HepG2 (cell line): Measurements from ENCODE around the gene IGSF11. TPM values are rescaled to one million over a fixed set of nuclear protein-coding genes. Genes with fewer than 3 reads are reported as not detected.

Experiments
- ATAC-seq: fragments of 200-7000 bp; cut with Tn5 transposase; 3 replicates; pipeline ENCODE4 v1.9.1; 2020; ENCODE audit warnings: mild to moderate bottlenecking, moderate library complexity
- BruUV-seq: library from RNA; stranded (reverse); fragments of 400-500 nt; replicated peaks from 2 replicates; lab custom pipeline; 2021; lab: Mats Ljungman, UMichigan
- CTCF ChIA-PET: fragments of 300-600 bp; formaldehyde crosslinking; extraction: SDS; loops from one replicate; lab custom pipeline; 2021; ENCODE audit warnings: low total read pairs, inconsistent platforms, low intra/inter-chr PET ratio; lab: Yijun Ruan, JAX
- POLR2A ChIA-PET: fragments of 350-600 bp; sonication (Branson Sonifier 250); formaldehyde crosslinking; loops from one replicate; lab custom pipeline; 2020; ENCODE audit warnings: antibody characterized with exemption, inconsistent platforms; lab: Yijun Ruan, JAX
- DNase-seq: peaks from one replicate; pipeline ENCODE4 v3.0.0-alpha.2; 2015; ENCODE audit warnings: low spot score
- FAIRE-seq: peaks from 3 replicates; lab custom pipeline; 2011; peaks lifted over from hg19 to GRCh38; lab: Jason Lieb, UNC
- H2AFZ ChIP-seq: one replicate; pipeline ENCODE4 v1.6.1; 2011; ENCODE audit warnings: low read length, inconsistent platforms
- H3K27ac ChIP-seq: fragments of 300-600 bp; 3 replicates; pipeline ENCODE4 v1.8.0; 2011; ENCODE audit warnings: mixed run types, mild to moderate bottlenecking, mixed read lengths, low read length, inconsistent platforms; ENCODE audit not compliant: insufficient read depth; ENCODE audit errors: extremely low read length
- H3K27me3 ChIP-seq, 2 experiments: fragments of 200-600 bp in 1 of 2; 2 replicates in 1 of 2; 3 replicates in 1 of 2; pipeline versions ENCODE4 v1.6.0 to v1.8.0; 2011; ENCODE audit warnings: low read length in 2 of 2, mild to moderate bottlenecking in 2 of 2, moderate library complexity in 2 of 2, inconsistent platforms in 1 of 2; ENCODE audit not compliant: insufficient read depth in 2 of 2, control insufficient read depth in 1 of 2
- H3K36me3 ChIP-seq, 2 experiments: fragments of 200-600 bp in 1 of 2; replicated peaks in 1 of 2; 2 replicates in 1 of 2; 3 replicates in 1 of 2; pipeline versions ENCODE4 v1.5.1 to v1.8.0; 2011; ENCODE audit warnings: low read length in 2 of 2, inconsistent platforms in 1 of 2; ENCODE audit not compliant: insufficient read depth in 2 of 2, control insufficient read depth in 1 of 2
- H3K4me1 ChIP-seq: 2 replicates; pipeline ENCODE4 v1.5.1; 2012; ENCODE audit warnings: low read length, inconsistent platforms; ENCODE audit not compliant: insufficient read depth
- H3K4me2 ChIP-seq: 2 replicates; pipeline ENCODE4 v1.6.0; 2011; ENCODE audit warnings: low read depth, low read length, inconsistent platforms
- H3K4me3 ChIP-seq, 3 experiments: fragments of 200-600 bp in 1 of 3; sonication (generic), shearing (Covaris generic) in 1 of 3; replicated peaks in 1 of 3; 2 replicates each; pipeline ENCODE4 v1.5.1; 2011 to 2016; ENCODE audit warnings: low read length in 3 of 3, inconsistent platforms in 2 of 3, low read depth in 2 of 3, mild to moderate bottlenecking in 2 of 3, control low read depth in 1 of 3, mixed read lengths in 1 of 3; ENCODE audit not compliant: insufficient read depth in 1 of 3
- H3K79me2 ChIP-seq: one replicate; pipeline ENCODE4 v1.6.1; 2011; ENCODE audit warnings: low read length, inconsistent platforms; ENCODE audit not compliant: insufficient read depth
- H3K9ac ChIP-seq: 2 replicates; pipeline ENCODE4 v1.6.0; 2011; ENCODE audit warnings: mild to moderate bottlenecking, low read depth, low read length, inconsistent platforms; ENCODE audit not compliant: insufficient read depth
- H3K9me3 ChIP-seq: 2 replicates; pipeline ENCODE4 v1.5.1; 2012; ENCODE audit warnings: mild to moderate bottlenecking, low read length
- H4K20me1 ChIP-seq: 2 replicates; pipeline ENCODE4 v1.6.0; 2011; ENCODE audit warnings: inconsistent platforms, mild to moderate bottlenecking, low read length, moderate library complexity; ENCODE audit not compliant: insufficient read depth
- CSRNP1 ChIP-seq: sonication (generic); formaldehyde crosslinking; IDR thresholded peaks from 2 replicates; pipeline ENCODE4 v1.8.1; 2023; ENCODE audit warnings: mild to moderate bottlenecking, missing genetic modification reagents
- ERF ChIP-seq: IDR thresholded peaks from 2 replicates; pipeline ENCODE4 v1.6.1; 2018; ENCODE audit warnings: missing biosample characterization, missing genetic modification reagents
- GABPA ChIP-seq, 2 experiments: IDR thresholded peaks; 2 replicates each; pipeline ENCODE4 v1.6.1; 2011 to 2016; ENCODE audit warnings: low read depth in 2 of 2, low read length in 1 of 2, missing biosample characterization in 1 of 2, missing genetic modification characterization in 1 of 2
- JARID2 ChIP-seq: sonication (generic); formaldehyde crosslinking; IDR thresholded peaks from 2 replicates; pipeline ENCODE4 v1.8.1; 2023; ENCODE audit warnings: missing genetic modification reagents, inconsistent platforms; ENCODE audit not compliant: insufficient replicate concordance
- LRRFIP1 ChIP-seq: sonication (generic); formaldehyde crosslinking; conservative IDR thresholded peaks from 2 replicates; pipeline ENCODE4 v1.4.0; 2020; ENCODE audit warnings: missing genetic modification reagents
- MAFF ChIP-seq: IDR thresholded peaks from 2 replicates; pipeline ENCODE4 v1.6.1; 2011; ENCODE audit warnings: low read depth, low read length, improper control_type of control experiment
- PHF20 ChIP-seq: sonication (generic); formaldehyde crosslinking; IDR thresholded peaks from 2 replicates; pipeline ENCODE4 v1.5.0; 2020; ENCODE audit warnings: mild to moderate bottlenecking, missing genetic modification reagents
- RARG ChIP-seq: sonication (generic); formaldehyde crosslinking; IDR thresholded peaks from 2 replicates; pipeline ENCODE4 v1.4.0; 2020; ENCODE audit warnings: low read depth, mild to moderate bottlenecking, missing genetic modification reagents
- RBM39 ChIP-seq: fragments of 200-400 bp; formaldehyde crosslinking; IDR thresholded peaks from one replicate; pipeline ENCODE4 v1.6.1; 2018; ENCODE audit warnings: antibody characterized with exemption, mild to moderate bottlenecking, low read depth, low read length; ENCODE audit not compliant: poor library complexity, severe bottlenecking
- TBX3 ChIP-seq: fragments of 450-650 bp; IDR thresholded peaks from 2 replicates; pipeline ENCODE4 v1.6.1; 2017; ENCODE audit warnings: antibody characterized with exemption, mild to moderate bottlenecking, inconsistent platforms, borderline replicate concordance
- TOPORS ChIP-seq: sonication (generic); formaldehyde crosslinking; IDR thresholded peaks from 2 replicates; pipeline ENCODE4 v1.8.0; 2023; ENCODE audit warnings: mild to moderate bottlenecking, missing genetic modification reagents
- ZFAT ChIP-seq: sonication (generic); formaldehyde crosslinking; conservative IDR thresholded peaks from 2 replicates; pipeline ENCODE4 v1.8.1; 2023; ENCODE audit warnings: missing genetic modification reagents, inconsistent platforms
- ZNF44 ChIP-seq: sonication (generic); formaldehyde crosslinking; IDR thresholded peaks from 2 replicates; pipeline ENCODE4 v1.5.1; 2020; ENCODE audit warnings: mild to moderate bottlenecking, missing genetic modification reagents
- ZNF614 ChIP-seq: IDR thresholded peaks from 2 replicates; pipeline ENCODE4 v1.6.1; 2018; ENCODE audit warnings: missing biosample characterization, missing genetic modification reagents, inconsistent platforms, borderline replicate concordance
- ZNF768 ChIP-seq: sonication (generic); formaldehyde crosslinking; IDR thresholded peaks from 2 replicates; pipeline ENCODE4 v1.4.0; 2020; ENCODE audit warnings: missing genetic modification reagents
- WGBS: methylation state at CpG from one replicate; pipeline ENCODE4 v1.1.6; 2017; ENCODE audit warnings: low lambda C conversion rate; 5-methylcytosine and 5-hydroxymethylcytosine counted together
- in situ Hi-C: cut with HindIII; loops from 2 replicates; pipeline ENCODE4 v1.10.0; 2017; ENCODE audit warnings: low pct_unique_long_range_greater_than_20kb; ENCODE audit not compliant: extremely low pct_ligation_motif_present
- intact Hi-C: fragments of 100-400 bp; cut with micrococcal nuclease; formaldehyde crosslinking; loops from one replicate; pipeline ENCODE4 v1.10.0; 2022; ENCODE audit not compliant: unreplicated experiment
- polyA plus RNA-seq, 8 experiments: library from polyadenylated mRNA; depleted of rRNA in 3 of 8; stranded (reverse) in 7 of 8; unstranded in 1 of 8; fragments of >200 nt; fragmentation: Illumina TruSeq in 4 of 8; extraction: Trizol in 4 of 8; gene quantifications; 2 replicates each; pipeline versions ENCODE4 v1.2.1 to v1.2.3, GENCODE V29; 2011 to 2016; ENCODE audit warnings: low read depth in 4 of 8, missing spikeins in 1 of 8, mixed read lengths in 1 of 8; ENCODE audit not compliant: insufficient read depth in 1 of 8
- total RNA-seq, 5 experiments: library from RNA; depleted of rRNA; stranded (reverse); fragments of >200 nt; fragmentation: Illumina TruSeq; extraction: Trizol; gene quantifications; 2 replicates each; pipeline ENCODE4 v1.2.3, GENCODE V29; 2016; ENCODE audit warnings: low read depth in 1 of 5

Gene IGSF11
- total and polyA plus RNA-seq, 2 of the 13 experiments (the other 11 are each of a cell fraction or from before 2014, with no cell fraction given), result not detected

- no peak for TF ChIP-seq LRRFIP1 (CRISPR knock-in tag)
- no peak for TF ChIP-seq CSRNP1 (CRISPR knock-in tag)
- no peak for TF ChIP-seq GABPA (IDR thresholded peaks at IDR 0.05; ENCODE audit: low read depth, low read length)
- no peak for TF ChIP-seq GABPA (CRISPR knock-in tag; IDR thresholded peaks at IDR 0.05; ENCODE audit: low read depth)
- TF ChIP-seq TOPORS, result no peak
- no peak for TF ChIP-seq ZNF614 (CRISPR knock-in tag)
These were observed 67.9 kb downstream of the IGSF11 start (continued) for GRCh38 chr3:118966700-118967099.

GRCh38 chr3:118963711-118964110 lies 70.9 kb downstream of the IGSF11 start:
- no peaks in the 10 kb centered on the region for H4K20me1 ChIP-seq
- no peak overlapping the region for H3K9ac ChIP-seq
- H3K9me3 ChIP-seq, result no peaks in the 10 kb centered on the region
- intact Hi-C loops, result no loop called here
- no peak for ATAC-seq
- no peak for FAIRE-seq
- no peaks in the 10 kb centered on the region; a peak in 1 of 5 replicates for H3K27me3 ChIP-seq
- H3K4me1 ChIP-seq, result no peaks in the 10 kb centered on the region
- TF ChIP-seq RARG (CRISPR knock-in tag) (no peak), JARID2 (no peak), ZNF768 (CRISPR knock-in tag) (no peak), ZNF614 (CRISPR knock-in tag) (no peak), MAFF (no peak), ZNF44 (CRISPR knock-in tag) (no peak), ERF (no peak), TBX3 (no peak), RBM39 (no peak), PHF20 (CRISPR knock-in tag) (no peak), ZFAT (CRISPR knock-in tag) (no peak)
- no peak overlapping the region for H3K4me3 ChIP-seq
- BruUV-seq, result no TSS peak
- WGBS, result 0% methylated on average over 1 of the region's 1 CpG
- POLR2A ChIA-PET, result no interaction called here
- DNase-seq, result no peak
- H3K4me2 ChIP-seq, result no peak overlapping the region
- H3K27ac ChIP-seq, result no peak overlapping the region
- CTCF ChIA-PET, result no interaction called here
- no peaks in the 10 kb centered on the region for H3K79me2 ChIP-seq
- no peaks in the 10 kb centered on the region for H3K36me3 ChIP-seq
- H2AFZ ChIP-seq, result no peak overlapping the region
- in situ Hi-C loops, result no loop called here
